Measurements from ENCODE around the gene SIDT1.

Gene SIDT1

DNA sequence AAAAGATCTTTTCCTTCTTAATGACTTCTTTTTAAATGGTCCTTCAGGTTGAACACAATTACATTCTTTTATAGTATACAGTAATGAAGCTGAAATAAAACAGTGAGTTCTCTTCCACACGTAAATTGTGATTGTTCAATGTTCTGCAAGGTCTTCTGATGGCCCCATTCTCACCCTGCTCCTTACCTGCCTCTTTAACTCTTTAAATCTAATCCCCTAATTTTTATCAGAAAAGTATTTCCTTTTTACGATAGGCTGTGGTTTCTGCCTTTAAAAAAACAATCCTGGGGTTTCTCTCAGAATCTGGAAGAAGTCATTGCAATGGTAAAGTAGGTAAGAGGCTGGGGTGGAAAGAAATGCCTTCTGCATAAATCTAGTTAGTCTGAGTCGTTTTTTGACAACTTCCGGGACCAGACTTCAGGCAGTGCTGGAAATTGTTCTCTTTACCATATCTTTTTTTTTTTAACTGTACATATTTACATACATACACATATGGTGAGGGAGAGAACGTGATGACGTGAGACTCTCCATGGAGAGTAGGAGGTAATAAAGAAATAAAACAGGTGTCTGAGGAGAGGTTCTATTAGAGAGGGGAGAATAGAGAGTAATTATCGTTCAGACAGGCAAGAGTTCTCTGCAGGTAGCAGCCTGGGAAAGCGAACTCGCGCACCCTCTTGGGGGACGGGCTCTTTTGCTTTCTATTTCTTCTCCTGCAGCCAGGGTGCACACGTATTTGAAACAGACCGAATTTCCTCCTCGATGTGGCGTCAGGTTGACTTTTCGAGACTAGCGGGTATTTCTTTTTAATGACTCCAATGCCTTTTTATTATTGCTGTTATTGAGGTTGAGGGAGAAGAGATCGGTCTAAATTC is at the start of gene SIDT1:
TSS of gene SIDT1 (plus strand) at position 730 of the 872 bp plus-strand sequence. CDS start 467 bp downstream, outside the sequence.
- no peak for DNase-seq (ENCODE audit: low read depth)

DNA sequence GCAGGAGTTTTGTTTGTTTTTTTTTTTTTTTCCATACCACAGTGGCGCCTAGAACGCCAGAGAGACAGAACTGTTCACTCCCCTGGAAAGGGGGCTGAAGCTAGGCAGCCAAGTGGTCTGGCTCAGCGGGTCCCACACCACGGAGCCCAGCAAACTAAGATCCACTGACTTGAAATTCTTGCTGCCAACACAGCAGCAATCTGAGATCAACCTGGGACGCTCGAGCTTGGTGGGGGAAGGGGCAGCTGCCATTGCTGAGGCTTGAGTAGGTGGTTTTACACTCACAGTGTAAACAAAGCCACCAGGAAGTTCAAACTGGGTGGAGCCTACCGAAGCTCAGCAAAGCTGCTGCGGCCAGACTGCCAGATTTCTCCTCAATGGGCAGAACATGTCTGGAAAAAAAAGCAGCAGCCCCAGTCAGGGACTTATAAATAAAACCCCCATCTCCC is 47.2 kb upstream of the SIDT1 start:
- DNase-seq (ENCODE audit: low read depth), result no peak

DNA sequence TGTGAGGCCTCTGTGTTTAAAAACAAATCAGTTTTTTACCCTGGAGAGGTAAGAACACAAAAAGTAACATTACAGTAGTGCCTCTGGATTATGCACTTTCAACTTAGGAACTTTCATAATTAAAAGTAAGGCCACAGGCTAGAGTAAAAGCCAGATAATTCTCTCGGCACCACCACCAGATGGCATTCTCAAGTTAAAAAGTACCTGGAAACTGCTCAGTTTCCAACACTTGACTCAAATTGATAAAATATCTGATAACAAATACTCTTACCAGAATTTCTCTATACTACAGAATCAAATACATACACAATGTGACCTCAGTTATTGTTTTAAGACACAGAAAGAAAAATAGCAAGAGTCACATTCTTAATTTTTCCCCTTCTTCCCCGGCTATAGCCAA is 37.3 kb upstream of the SIDT1 start:
- DNase-seq (ENCODE audit: low read depth), result no peak

DNA sequence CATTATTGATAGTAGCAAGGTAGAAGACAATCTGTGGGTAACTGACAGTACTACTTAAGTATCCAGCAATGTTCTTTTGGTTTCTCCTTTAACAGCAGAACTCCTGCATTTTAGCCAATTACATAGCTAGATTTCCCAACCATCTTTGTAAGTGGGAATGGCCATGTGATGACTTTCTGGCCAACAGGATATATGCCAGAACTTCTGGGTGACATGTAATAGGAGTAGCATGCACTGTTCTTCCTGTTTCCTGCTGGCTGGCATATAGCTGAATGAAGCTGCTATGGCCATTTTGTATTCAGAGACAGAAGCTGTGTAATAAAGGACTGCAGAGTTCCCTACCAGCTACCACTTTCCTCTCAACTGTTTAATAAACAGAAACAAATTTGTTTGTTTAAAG is 35.4 kb upstream of the SIDT1 start:
- DNase-seq (ENCODE audit: low read depth), result no peak

DNA sequence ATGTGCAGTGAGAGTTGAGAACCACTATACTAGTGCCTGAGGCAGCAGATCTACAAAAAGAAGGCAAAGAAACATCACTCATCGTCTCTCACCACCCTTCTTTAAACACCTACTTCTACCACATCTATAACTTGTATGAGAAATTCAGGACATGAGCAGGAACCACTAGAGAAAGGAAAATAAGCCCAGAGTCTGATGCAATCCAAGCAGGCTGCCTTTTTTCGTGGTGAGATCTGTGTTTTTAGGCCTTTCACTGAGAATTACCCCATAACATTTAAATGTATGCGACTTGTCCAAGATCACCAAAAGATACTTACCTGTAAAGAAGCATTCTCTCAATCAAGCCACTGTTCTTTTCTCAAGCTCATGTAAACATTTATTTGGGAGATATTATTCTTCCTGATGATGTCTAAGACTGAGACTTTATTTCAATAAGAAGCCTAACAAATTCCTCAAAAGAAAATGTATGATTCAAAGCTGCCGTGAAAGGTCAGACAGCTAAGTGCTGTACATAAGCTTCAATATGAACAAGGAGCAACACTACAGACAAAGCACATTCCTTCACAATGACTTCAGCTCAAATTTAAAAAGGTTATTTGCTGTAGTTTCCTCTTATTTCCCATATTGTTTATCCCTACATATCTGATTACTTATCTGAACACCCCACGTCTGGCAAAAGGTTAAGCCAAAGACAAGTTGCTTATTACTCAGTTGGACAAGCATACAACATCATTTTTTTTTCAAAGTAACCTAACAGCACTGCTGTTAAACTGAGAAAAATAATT is 33.9 kb upstream of the SIDT1 start:
- no peak for DNase-seq (ENCODE audit: low read depth)

DNA sequence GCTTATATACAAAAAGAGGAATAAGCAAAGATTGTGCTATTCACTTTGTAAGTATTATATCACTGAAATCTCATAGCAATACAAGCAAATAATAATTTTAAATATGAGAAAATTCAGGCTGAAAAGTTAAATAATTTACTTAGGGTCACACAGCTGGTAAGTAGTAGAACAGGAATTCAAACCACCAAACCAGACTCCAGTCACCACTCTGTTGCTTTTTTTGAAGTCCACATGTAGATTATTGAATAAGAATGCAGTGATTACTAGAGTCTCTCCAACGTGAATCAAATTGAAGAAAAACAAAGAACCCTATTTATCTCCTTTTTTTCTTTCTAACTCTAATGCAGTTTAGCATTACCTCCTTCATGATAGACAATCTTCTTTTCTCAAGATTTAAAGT is 33.3 kb upstream of the SIDT1 start:
- no peak for DNase-seq (ENCODE audit: low read depth)

DNA sequence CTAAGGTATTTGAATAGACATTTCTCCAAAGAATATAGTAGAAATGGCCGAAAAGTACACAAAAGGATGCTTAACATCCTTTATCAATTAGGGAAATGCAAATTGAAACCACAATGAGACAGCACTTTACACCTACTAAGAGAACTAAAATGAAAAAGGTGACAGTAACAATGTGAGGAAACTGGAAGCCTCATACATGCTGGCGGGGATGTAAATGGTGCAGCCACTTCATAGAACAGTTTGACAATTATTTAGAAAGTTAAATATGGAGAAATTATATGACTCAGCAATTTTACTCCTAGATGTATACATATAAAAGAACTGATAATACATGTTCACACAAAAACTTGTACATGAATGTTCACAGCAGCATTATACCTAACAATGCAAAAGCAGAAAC is 30.8 kb upstream of the SIDT1 start:
- DNase-seq (ENCODE audit: low read depth), result no peak

DNA sequence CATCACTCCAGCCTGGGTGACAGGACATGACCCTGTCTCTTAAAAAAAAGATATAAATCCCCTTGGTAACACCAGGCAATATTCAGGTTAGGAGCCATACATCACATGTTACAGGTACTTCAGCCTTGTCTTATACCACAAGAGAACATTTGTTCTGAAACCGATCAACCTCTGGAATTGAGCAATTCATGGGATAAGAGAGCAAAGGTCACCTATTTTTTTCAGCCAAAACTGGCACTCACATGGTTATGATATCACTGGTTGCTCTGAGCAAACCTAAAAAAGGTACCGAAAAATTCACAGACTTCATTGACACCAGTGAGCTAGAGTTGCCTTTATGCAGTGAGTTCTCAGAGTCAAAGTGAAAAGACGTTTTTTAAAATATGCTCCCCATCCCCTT is 26.5 kb upstream of the SIDT1 start:
- no peak for DNase-seq (ENCODE audit: low read depth)

DNA sequence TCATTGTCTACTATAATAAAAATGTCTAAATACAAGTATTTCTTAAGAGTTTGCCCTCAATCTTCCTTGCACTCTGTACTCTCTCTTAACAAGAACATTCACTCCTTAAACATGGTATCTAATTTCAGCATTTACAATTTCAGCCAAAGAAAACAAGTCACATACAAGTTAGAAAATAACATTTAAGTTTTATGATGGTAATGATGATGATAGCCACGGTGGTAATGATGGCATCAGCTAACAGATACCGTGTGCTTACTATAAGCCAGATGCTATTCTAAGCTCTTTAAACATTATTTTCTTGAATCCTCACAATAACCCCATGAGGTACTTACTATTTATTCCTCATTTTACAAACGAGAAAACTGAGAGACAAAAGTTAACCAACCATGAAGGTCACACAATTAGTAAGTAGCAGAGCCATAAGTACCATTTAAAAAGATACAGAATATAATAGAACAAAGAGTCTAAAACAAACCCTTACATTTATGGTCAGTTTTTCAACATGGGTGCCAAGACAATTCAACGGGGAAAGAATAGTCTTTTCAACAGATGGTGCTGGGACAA is 24.8 kb upstream of the SIDT1 start:
- DNase-seq (ENCODE audit: low read depth), result no peak

DNA sequence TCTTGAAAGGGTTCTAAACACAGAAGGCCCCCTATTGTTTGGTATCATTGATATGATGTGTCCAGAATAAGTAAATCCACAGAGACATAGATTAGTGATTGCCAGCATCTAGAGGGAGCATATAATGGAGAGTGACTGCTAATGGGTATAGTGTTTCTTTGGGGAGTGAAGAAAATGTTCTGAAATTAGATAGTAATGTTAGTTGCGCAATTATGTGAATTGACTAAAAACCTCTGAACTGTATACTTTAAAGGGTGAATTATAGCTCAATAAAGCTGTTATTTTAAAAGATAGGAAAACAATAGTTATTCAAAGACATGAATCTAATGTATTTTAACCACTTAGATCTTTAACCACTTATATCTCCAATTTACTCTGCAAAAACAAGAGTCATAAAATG is 23.4 kb upstream of the SIDT1 start:
- no peak for DNase-seq (ENCODE audit: low read depth)

DNA sequence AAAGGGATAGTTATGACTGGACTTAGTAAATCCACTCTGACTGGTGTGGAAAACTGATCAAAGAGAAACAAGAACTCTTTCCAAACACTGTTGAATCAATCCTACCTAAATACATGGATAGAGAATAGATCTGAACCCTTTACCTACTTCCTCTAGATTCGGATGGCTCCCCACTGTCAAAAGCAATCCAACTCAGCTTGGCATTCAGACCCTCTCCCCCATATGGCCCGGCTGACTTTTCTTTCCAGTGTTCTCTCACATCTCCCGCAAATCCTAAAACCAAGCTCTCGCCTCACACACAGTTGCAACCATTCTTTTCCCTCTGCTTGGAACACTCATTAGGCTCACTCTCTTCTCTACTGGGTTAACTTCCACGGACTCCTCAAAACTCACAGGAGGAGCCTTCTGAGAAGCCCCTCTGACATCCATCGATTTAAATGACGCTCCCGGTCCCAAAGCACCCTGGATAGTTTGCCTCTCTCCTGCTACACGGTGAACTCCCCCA is 18.0 kb upstream of the SIDT1 start:
- DNase-seq (ENCODE audit: low read depth), result no peak

DNA sequence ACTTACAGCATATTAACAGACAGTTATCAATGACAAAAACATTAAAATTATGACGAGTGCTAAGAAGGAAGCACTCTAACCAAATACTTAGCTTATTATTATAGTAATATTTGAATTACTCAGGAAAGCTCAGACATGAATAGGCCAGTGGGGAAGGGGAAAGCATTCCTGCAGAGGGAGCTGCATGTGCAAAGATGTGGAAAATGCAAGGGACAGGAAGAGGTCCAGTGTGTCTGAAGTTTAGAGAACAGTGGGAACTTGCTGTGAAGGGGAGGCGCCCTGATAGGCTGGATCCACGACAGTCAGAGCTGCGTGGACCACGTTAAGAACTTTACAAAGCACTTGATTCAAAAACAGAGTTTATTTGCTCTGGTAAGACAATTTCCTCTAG is 16.2 kb upstream of the SIDT1 start:
- DNase-seq (ENCODE audit: low read depth), result no peak

DNA sequence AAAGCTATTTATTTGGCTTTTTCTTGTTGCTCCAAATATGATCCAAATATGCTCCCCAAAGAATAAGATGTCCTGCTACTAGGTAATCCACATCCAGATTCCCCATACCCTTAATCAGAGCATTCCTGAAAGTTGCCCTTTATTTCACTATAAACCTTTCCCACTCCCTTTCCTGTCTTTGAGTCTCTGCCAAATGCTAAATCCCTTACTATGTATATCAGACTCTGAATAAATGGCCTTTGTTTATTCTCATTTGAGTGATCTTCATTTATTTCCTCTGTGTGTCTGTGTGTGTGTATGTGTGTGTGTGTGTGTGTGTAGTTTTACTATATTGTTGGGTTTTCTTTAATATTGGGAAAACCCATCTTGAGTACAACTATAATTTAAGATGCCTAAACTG is 10.4 kb upstream of the SIDT1 start:
- no peak for DNase-seq (ENCODE audit: low read depth)

DNA sequence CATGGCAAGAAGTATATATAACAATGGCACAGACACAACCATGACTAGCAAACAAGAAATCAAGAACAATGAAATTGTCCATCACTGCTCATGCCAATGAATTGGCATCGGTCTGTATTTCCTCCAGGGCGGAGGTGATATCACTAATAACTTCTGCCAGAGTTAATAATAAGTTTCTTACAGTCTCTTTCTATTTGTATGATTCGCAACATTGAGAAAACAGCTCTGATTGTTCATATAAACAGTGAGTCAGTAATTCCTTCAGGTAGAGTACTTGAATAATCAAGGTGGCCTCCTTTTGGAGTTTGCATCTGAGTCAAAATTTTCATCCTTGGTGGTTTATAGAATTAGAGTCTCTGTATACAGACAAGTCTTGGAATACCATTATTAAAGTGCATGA is 9.1 kb upstream of the SIDT1 start:
- DNase-seq (ENCODE audit: low read depth), result no peak

DNA sequence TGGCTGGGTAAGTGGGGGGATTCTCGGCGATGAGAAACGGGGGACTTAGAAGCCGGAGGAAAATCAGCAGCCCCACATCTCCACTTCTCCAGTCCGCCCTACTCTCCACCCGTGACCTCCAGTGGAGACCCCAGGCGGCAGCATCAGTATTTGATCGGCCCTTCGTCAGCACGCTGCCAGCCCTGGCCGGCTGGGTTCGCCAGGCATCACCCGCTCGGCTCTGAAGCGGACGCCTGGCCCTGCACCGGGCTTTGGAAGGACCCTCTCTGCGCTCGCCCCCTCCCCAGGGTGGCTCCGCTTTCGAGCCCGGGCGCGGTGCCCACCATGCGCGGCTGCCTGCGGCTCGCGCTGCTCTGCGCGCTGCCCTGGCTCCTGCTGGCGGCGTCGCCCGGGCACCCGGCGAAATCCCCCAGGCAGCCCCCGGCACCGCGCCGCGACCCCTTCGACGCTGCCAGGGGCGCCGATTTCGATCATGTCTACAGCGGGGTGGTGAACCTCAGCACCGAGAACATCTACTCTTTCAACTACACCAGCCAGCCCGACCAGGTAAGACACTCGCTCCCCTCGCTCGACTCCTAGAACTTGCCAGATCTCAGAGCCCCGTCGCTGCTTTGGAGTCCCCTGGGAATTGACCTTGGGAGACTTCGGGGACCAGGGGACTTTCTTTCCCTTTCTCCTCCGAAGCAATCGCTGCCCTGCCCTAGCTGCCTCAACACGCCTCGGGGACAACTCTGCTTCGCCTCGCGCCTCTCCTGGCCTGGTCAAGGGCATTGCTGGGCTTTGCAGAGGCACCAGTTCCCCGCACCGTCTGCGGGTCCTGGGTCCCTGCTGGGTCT is 561 bp downstream of the SIDT1 start:
- DNase-seq (ENCODE audit: low read depth), result no peak

DNA sequence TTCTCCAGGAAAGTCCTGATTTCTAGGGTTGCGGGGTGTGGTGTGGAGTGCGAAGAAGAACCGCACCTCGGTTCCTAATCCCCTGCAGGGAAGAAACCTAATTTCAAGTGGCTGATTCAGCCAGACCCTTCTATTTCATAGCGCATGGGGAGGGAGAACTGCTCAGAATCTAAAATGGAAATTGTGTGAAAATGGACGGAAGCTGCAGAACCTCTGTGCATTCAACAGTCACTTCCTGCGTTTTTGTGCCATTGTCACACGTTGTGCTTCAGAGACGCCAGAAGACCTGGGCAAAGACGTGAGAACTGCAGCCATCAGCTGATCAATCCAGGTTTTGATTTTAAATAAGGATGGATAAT is 1.2 kb downstream of the SIDT1 start:
- no peak for DNase-seq (ENCODE audit: low read depth)

DNA sequence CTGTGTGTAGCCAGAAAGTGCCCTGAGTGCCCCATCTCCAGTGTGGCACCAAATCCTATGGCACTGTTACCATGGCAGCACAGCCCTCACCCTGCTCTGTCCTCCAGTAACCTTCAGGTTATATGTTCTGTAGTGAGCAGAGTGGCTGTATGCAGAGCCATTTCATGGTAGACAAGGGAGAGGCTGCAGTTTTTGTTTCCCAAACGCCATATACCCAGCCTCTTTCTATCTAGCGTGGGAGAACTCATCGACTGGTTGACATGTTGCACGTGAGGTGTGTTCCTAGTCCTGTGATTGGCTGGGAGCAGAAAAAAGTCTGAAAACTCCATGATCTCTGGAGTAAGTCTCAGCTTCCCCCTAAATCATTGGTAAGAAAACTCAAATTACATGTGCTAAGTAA is 2.0 kb downstream of the SIDT1 start:
- no peak for DNase-seq (ENCODE audit: low read depth)

DNA sequence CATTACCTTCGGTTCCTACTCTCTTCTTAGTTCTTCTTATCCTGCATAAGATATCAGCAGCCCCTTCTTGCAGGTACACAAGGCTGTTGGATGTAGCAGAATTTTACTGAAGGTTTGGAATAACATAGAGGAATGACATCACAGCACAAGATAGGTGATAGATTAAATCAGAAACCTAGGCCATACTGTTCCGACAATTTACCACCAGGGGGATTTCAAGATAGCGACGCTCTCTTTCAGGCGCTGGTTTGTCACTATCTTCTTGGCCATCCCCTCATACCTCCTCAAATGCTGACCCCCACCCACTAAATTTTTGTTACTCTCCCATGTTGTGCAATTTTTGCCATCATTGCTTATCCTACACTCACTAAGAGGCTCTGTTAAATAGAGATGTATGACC is 3.5 kb downstream of the SIDT1 start:
- DNase-seq (ENCODE audit: low read depth), result no peak

DNA sequence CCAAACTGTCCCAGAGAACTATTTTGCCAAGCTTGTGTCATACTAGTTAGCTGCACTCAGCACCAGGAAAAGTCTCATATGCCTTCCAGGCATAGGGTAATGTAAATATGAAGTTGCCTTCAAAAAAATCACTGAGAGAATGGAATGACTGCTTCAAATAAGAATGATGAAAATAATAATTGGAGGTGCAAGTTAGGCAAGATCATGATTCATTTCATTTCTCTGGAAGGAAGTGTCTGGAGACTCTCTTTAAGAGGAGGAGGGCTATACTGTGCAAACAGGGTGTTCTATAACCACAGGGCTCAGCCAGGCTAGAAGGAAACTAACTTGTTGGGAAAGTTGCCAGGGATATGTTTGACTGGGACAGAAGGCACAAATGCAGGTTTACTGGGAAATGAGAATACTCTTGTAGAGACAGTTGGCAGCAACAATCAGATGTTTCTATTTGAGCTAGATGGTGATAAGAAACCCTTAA is 4.3 kb downstream of the SIDT1 start:
- DNase-seq (ENCODE audit: low read depth), result no peak

DNA sequence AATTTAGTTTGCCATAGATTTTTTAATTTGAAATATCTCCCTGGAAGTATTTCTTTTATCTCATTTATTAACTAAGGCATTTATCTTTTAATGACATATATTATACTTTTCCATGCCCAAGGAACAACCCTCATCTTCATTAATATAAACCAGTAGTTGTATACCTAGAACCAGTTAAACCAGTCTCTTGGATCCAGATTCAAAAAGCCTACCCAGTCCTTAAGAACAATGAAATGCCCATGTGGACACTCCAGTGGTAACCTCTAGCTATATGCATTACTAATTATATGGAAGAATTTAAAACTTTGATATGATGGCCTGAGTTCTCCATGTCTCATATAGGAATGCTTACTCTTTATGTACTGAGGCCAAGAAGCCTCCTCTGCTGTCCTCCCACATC is 4.8 kb downstream of the SIDT1 start:
- no peak for DNase-seq (ENCODE audit: low read depth)

DNA sequence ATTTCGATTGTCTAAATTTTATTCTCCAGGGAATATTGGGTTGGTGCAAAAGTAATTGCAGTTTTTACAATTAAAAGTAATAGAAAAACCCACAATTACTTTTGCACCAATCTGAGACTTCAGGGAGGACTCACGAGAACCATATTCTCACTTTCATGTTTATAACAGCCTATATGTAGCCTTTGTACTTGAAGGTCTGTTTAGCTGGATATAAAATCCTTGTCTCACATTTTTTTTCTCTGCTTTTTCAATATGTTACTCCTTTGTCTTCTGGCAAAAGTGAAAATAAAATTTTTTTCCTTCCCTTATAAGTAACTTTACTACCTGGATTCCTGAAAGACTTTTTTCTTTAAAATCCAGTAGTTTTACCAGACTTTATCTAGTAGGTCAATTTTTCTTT is 9.2 kb downstream of the SIDT1 start:
- no peak for DNase-seq (ENCODE audit: low read depth)

DNA sequence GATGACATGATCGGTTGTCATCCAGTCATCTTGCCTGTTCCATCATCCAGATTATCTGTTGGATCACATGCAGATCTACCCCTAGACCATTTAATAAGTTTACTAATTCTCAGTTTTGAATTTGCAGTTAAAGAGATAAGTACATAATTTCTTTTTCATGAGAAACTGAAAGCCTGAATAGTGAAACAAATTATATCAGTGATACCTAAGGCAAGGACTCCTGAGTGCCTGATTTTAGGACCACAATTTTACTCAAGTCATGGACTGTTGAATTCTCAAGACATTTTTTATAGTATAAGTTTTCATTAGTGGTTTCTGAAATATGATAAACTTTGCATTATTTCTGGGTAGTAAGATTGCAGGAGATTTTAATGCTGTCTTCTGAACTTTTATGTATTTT is 13.2 kb downstream of the SIDT1 start:
- DNase-seq (ENCODE audit: low read depth), result no peak
